PC-3 (cell line): Measurements from ENCODE around the gene LDB1.

ENCODE experiments used
- EZH2 ChIP-seq: fragments of 300-600 bp; sonication (generic); IDR thresholded peaks from one replicate; pipeline ENCODE4 v1.6.1; 2017; ENCODE audit warnings: antibody characterized with exemption, mild to moderate bottlenecking, low read length; ENCODE audit not compliant: unreplicated experiment
- TF ChIP-seq, protein P1 (sequence below): fragments of 300-600 bp; sonication (generic); conservative IDR thresholded peaks from 2 replicates; pipeline ENCODE4 v1.5.1; 2017; ENCODE audit warnings: antibody characterized with exemption, low read depth, mild to moderate bottlenecking, low read length

- no peak for TF ChIP-seq EZH2
- TF ChIP-seq, protein P1, sequence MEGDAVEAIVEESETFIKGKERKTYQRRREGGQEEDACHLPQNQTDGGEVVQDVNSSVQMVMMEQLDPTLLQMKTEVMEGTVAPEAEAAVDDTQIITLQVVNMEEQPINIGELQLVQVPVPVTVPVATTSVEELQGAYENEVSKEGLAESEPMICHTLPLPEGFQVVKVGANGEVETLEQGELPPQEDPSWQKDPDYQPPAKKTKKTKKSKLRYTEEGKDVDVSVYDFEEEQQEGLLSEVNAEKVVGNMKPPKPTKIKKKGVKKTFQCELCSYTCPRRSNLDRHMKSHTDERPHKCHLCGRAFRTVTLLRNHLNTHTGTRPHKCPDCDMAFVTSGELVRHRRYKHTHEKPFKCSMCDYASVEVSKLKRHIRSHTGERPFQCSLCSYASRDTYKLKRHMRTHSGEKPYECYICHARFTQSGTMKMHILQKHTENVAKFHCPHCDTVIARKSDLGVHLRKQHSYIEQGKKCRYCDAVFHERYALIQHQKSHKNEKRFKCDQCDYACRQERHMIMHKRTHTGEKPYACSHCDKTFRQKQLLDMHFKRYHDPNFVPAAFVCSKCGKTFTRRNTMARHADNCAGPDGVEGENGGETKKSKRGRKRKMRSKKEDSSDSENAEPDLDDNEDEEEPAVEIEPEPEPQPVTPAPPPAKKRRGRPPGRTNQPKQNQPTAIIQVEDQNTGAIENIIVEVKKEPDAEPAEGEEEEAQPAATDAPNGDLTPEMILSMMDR, result no peak
These were observed 6.8 kb downstream of the LDB1 start for GRCh38 chr10:102113261-102113955.
